Measurements from ENCODE around the gene TMPRSS13.
"Not testable (repeated sequence)": the region's sequence is repeated elsewhere in the genome, so short reads cannot be mapped to it uniquely, and the experiment has no call there.

Gene TMPRSS13

GRCh38 chr11:117930668-117931330 is 1.6 kb upstream of the TMPRSS13 start:
- no peak for DNase-seq (ENCODE audit: low read depth)

DNA sequence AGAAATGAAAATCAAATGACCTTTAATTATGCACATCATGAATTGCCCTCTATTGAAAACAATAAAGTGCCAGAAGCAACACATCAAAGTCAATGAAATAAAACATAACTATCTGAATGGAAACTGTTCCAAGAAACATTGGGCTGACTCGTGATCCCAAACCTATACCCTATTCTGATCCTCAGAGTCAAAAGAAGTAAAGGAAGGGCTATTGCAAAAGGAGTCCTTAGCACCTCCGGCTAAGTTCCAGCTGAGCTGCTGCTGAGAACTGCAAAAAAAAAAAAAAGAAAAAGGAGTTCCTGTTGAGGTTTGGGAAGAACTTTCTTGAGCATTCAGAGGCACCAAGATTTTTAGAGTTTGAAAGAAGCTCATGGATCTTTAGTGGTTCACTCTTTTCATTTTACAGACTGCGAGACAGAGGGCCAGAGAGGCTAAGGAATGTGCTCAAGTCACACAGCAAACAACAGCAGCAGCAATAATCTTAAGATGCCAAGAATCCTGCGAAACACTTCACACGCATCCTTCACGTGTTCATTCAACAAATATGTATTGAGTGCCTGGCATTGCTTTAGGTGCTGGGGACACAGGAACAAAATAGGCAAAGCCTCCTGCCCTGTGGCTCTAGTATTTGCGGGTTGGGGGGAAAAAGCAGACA is 841 bp upstream of the TMPRSS13 start:
- DNase-seq (ENCODE audit: low read depth), result no peak

- no peak for DNase-seq (ENCODE audit: low read depth)
Observed at GRCh38 chr11:117928446-117929141, 608 bp downstream of the TMPRSS13 start.

DNA sequence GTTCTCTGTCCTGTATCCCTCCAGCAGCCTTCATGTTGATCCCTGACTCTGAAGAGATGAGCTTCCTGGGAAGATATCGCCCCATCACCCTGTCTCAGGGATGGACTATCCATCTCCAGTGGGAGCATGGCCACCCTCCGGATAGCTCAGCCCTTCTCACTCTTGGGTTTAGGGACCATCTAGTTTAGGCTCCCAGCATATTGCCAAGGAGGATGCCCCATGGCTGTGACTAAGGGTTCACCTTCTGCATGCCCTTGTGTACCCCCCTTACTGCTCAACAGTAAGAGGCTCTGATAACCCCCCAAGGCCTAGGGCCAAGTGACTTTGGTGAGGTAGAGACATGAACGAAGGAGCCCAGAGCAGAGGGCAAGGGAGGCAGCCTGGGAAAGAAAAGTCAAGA is 1.3 kb downstream of the TMPRSS13 start:
- no peak for DNase-seq (ENCODE audit: low read depth)

DNA sequence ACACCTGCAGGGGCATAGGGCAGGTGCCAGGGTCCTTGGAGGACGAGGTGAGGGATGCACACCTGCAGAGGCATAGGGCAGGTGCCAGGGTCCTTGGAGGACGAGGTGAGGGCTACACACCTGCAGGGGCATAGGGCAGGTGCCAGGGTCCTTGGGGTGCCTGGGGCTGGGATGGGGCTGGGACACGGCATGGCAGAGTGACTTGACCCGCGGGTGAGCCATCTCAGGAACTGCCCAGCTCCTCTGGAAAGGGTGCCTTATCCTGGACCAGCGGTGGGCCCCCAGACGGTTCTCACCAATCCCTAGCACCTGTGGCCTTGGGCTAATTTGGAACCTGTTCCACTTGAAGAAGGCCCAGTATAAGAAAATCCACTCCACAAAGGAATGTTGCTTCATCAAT is 3.0 kb downstream of the TMPRSS13 start:
- not testable (repeated sequence) for DNase-seq (ENCODE audit: low read depth)

DNA sequence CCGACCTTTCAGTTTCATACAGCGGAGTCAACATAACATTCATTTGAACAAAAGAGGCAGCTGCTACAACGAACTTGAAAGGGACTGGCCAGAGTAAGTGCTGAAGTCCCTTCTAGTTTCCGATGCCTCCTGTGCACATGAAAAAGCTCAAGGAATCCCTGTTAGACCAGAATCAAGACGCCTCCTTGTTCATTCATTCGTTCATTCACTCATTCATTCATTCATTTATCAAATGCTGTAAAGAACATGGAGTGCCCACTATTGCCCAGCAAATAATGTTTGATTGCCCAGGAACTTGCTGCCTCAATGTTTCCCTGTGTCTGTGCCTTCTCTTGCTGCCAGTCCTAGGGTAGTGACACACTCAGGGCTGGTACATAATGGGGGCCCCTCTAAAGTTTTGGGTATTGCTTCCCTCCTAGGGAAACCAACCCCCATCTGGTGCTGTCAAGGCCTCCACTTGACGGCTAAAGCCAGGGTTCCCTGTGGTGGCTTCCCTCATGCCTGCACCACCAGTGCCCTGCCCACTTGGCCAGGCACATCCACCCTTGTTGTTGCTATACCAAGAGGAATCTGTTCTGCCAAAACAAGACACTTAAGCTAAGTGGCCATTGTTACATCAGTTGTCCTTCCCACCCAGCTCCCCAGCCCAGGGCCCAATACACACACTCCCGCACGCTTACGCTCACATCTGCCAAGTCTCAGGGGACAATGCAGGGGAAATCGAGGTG is 3.8 kb downstream of the TMPRSS13 start:
- no peak for DNase-seq (ENCODE audit: low read depth)

DNA sequence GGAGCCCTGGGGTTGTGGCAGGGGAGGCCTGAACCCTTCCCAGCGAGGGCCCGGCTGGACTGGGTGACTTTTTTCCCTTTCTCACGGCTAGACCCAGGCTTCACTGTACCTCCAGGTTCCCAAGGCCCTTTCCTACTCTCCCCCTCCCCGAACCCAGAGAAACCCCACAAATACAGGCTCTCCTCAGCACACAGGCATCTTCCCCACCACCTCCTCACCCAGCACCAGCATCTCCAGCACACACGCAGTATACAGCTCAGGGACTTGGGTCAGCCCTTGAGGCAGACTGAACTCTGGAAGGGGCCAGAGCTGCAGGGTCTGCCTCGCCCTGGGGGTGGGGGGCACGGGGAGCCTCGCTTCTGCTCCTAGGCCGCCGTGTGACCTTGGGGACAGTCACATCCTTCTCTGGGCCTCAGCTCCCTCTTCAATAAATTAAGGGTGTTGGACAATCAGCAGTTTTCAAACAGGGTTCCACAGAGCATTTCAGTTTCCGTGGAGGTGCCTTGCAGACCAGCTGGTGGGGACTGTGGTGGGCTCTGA is 4.5 kb downstream of the TMPRSS13 start:
- DNase-seq (ENCODE audit: low read depth), result no peak

DNA sequence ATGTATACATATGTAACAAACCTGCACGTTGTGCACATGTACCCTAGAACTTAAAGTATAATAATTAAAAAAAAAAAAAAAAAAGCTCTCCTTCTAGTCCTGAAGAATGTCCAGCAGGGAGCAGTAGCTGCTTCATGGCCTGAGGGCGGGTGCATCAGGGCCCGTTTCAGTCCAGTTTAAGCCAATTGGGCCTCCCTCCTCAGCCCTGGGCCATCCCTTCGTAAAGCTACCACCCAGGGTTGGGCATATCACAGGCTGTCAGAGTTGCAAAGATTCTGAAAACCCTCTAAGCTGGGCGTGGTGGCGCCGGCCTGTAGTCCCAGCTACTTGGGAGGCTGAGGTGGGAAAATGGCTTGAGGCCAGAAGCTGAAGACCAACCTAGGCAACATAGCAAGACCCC is 5.4 kb downstream of the TMPRSS13 start:
- DNase-seq (ENCODE audit: low read depth), result no peak

DNA sequence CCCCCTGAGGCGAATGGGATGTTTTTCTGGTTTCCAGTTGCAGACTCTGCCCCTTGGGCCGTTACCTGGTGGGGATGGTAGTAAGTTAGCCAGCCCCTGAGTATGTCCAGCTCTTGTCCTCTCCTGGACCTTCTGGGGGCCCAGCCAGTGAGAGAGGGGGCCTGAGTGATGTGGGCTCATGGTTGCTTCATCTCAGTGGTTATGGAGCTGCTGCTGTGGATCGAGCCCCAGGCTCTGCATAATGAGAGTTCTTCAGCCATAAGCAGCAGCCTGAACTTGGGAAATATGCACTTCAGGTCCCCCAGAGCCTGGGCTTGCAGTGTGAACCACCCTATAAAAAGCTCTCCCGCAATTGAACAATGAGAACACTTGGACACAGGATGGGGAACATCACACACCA is 5.9 kb downstream of the TMPRSS13 start:
- DNase-seq (ENCODE audit: low read depth), result no peak

GRCh38 chr11:117921893-117922292 is 7.3 kb downstream of the TMPRSS13 start:
- DNase-seq (ENCODE audit: low read depth), result no peak

GRCh38 chr11:117921456-117921855 is 7.7 kb downstream of the TMPRSS13 start:
- no peak for DNase-seq (ENCODE audit: low read depth)

DNA sequence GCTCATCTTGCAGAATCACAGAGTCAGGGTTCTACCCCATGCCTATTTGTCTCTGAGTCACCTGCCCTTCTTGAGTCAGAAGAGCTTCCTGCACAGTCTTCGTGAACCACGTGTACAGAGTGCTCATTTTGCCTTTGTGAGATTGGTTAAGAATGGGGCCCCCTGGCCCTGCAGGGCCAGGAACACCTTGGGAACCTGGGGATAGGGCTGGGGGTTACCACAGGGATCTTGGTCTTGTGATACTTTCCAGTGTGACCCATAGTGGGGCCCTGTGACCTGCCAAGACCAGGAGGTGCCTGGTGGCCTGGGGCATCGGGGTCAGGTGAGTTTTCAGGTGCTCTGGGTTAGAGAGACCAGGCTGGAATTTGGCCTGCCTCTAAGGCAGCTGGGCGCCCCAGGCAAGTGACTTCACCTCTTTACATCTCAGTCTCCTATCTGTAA is 9.4 kb downstream of the TMPRSS13 start:
- no peak for DNase-seq (ENCODE audit: low read depth)

DNA sequence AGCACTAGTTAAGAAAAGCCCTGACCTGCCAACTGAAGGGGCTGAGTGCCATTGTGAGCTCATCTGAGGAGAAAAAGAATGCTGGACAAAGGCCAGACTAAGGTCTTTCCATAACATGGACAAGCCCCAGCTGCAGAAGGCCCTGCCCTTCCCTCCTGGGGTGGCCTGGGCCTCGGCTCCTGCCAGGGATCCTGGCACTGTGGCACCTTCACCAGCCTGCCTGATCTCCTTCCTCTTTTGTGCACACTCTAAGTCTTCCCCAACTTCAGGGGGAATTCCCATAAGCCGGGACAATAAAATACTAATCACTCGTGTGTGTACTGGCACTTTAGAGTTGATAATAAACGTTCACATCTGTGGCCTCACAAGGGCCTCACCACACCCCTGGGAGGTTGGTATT is 9.9 kb downstream of the TMPRSS13 start:
- no peak for DNase-seq (ENCODE audit: low read depth)

DNA sequence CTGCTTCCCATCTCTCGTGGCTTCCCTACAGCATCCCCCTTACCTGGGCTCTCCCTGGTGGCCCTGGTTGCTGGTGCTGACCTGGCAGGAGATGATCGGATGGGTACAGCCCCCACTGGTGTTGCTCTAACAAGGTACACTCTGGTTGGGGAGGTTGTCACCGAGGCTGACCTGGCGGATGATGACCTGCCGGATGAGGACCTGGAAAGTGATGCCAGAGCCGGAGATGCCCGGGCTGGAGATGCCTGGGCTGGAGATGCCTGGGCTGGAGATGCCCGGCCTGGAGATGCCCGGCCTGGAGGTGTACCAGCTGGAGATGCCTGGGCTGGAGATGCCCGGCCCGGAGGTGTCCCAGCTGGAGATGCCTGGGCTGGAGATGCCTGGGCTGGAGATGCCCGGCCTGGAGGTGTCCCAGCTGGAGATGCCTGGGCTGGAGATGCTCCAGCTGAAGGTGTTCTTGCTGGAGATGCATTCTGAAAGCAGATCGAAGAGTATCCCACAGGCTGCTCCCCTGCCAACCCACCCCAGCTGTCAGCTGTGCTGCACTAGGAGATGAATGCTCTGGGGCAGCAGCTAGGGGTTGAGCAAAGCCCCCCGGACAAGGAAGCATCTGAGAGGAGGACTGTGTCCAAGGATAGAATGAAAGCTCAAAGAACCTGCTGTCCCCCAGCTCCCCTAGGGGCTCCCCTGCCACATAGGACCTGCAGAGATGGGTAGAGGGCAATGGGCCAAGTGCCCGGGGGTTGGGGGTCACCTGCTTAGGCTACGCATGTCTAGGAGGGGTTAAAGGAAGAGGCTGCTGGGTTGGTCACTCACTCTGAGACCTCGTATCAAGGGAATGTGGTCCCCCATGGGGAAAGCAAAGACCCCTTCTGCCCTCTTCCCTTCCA is 10.6 kb downstream of the TMPRSS13 start:
- DNase-seq (ENCODE audit: low read depth), result no peak

- no peak for DNase-seq (ENCODE audit: low read depth)
Observed at GRCh38 chr11:117917591-117918151, 11.5 kb downstream of the TMPRSS13 start.

DNA sequence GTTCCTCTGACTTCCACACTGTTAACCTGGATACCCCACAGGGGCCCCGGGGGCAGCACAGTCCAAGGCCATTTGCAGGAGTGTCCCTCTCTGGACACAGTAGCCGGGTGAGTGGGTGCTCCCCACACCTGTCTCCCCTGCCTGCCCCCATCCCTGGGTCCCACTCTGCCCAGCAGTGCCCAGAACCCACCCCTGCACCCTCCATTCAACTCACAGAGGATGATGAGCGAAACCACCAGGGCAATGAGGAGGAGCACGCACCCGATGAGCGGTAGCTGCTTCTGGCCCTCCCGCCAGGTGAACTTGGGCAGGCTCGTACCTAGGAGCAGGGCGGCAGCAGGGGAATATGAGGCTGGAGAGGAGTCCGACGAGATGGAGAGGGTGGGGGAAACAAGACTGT is 12.2 kb downstream of the TMPRSS13 start:
- DNase-seq (ENCODE audit: low read depth), result no peak

GRCh38 chr11:117915672-117916235 is 13.4 kb downstream of the TMPRSS13 start:
- DNase-seq (ENCODE audit: low read depth), result no peak

DNA sequence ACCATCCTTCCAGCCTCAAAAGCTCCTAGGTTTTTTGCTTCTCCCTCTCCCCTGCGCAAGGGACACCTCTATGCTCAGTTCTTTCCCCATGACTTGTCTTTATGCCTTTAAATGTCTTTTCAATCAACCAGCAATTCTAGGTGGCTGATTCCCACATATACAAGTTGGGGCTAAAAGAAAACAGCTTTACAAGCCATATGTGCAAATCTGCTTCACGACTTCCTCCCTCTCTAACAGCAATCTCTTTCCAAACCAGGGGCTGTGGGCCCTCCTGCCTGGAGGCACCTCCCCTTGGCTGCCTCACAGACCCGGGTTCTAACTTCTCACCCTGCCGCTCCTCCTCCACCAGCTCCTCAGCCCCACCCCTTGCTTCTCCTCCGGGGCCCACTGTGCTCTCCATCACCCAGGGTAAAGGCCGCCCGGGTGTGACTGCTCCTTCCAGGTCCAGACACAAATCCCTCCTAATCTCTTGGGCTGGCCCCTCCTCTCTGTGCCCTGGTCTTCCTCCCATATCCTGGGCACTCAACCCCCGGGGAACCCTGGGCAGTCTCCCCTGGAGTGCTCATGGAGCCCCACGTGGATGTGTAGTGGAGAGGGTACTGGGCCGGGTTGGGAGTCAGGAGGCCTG is 14.1 kb downstream of the TMPRSS13 start:
- no peak for DNase-seq (ENCODE audit: low read depth)

GRCh38 chr11:117914398-117914761 is 14.8 kb downstream of the TMPRSS13 start:
- no peak for DNase-seq (ENCODE audit: low read depth)

GRCh38 chr11:117913736-117914397 is 15.3 kb downstream of the TMPRSS13 start:
- no peak for DNase-seq (ENCODE audit: low read depth)

Measured in stimulated activated CD8-positive, alpha-beta memory T cell treated with anti-CD3 and anti-CD28 coated beads, Interleukin-7, amount 100 ng/mL, for 24 hours (primary cell).